Measurements from ENCODE around the gene SNRPD3. TPM values are rescaled to one million over a fixed set of nuclear protein-coding genes. Genes with fewer than 3 reads are reported as not detected.

The SNRPD3 gene
- total and polyA plus RNA-seq, 9 of the 15 experiments (the other 6 are each of a cell fraction or from before 2014, with no cell fraction given), result 131 to 366 (median 274) TPM

- no peak for TF ChIP-seq BCLAF1 (IDR thresholded peaks at IDR 0.05; ENCODE audit: borderline replicate concordance in 1 of 2, control insufficient read depth in 1 of 2, low read depth in 2 of 2, low read length in 1 of 2)
- TF ChIP-seq CHAMP1 (IDR thresholded peaks at IDR 0.05), result no peak; the same call in 1 of the 2 replicates
- TF ChIP-seq ZEB2 (IDR thresholded peaks at IDR 0.05), result peak; percentile 96
- no peak for TF ChIP-seq NELFE (IDR thresholded peaks at IDR 0.05; ENCODE audit: insufficient read depth, insufficient read length)
- no peak for TF ChIP-seq HMBOX1 (IDR thresholded peaks at IDR 0.05)
- no peak for TF ChIP-seq RBM14 (IDR thresholded peaks at IDR 0.05; ENCODE audit: borderline replicate concordance, insufficient read depth, low read depth, low read length)
- TF ChIP-seq ZFX (CRISPR knock-in tag; IDR thresholded peaks at IDR 0.05), result peak; percentile 95
- no peak for TF ChIP-seq TCFL5 (CRISPR knock-in tag; conservative IDR thresholded peaks at IDR 0.05)
- no peak for TF ChIP-seq SNAPC5 (CRISPR knock-in tag; IDR thresholded peaks at IDR 0.05)
- TF ChIP-seq THRAP3 (IDR thresholded peaks at IDR 0.05; ENCODE audit: borderline replicate concordance), result no peak
- no peak for TF ChIP-seq IRF2 (CRISPR knock-in tag; IDR thresholded peaks at IDR 0.05)
- no peak for TF ChIP-seq U2AF1 (optimal IDR thresholded peaks at IDR 0.05; ENCODE audit: low read depth, low read length)
- no peak for TF ChIP-seq RFX1 (IDR thresholded peaks at IDR 0.05)
- TF ChIP-seq BRD4 (IDR thresholded peaks at IDR 0.05), result peak; percentile 96
- TF ChIP-seq KDM1A (IDR thresholded peaks at IDR 0.05), result no peak
- TF ChIP-seq ATF7 (IDR thresholded peaks at IDR 0.05), result peak; percentile 75
- TF ChIP-seq IRF9 (tag; IDR thresholded peaks at IDR 0.05), result no peak
- TF ChIP-seq CBFB (CRISPR knock-in tag; IDR thresholded peaks at IDR 0.05), result no peak
- TF ChIP-seq KAT8 (IDR thresholded peaks at IDR 0.05; ENCODE audit: low read depth), result no peak
Observed at GRCh38 chr22:24555165-24556039, at the start of gene SNRPD3 (continued).
